ENCODE measurements around the gene MMP15. TPM values are rescaled to one million over a fixed set of nuclear protein-coding genes. Genes with fewer than 3 reads are reported as not detected.
A peak's percentile ranks its signal among the peaks of the same experiment; 100 is the strongest.

Gene MMP15
- total RNA-seq, 1 experiment from 2014 or later, result 27.0 TPM

DNA sequence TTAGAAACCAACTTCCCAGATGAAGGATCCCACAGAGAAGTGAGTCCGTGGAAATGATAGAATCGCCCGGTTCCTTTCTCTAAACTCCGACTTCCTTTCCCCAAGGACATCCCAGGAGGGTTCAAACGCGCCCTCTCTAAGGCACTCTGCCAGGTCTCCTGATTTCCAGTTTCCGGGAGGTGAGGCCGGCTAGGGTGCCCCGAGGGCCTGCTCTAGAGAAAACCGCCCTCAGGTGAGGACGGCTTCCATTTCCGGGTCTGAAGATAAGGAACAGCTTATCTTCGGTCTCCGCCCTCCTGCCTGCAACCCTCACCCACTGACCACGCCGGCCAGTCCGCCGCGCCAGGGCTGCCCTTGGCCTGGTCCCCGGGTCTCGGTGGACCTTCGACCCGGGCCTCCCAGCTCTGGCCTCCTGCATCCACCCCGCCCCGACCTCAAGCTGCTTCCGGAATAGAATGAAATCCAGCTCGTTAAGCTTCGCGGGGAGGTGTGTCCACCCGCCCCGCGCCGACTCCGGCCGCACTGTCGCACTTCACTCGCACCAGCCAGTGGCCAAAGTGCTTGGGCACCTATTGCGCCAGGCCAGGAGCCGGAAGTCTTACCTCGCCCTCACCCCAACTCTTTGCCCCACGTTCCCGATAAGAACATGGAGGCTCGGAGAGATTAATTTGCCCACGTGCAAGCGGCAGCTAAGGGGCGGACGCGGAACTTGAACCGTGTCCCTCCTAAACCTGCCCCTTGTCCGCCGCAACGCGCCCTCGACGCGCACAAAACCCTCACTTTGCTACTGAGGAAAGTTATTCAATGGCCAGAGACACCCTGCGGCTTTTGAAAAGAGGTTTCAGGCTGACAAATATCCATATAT lies 836 bp upstream of the MMP15 start:
- ChIA-PET POLR2A (interaction anchor here (0.5 to 2.2 kb wide), 28 partner anchors 10 to 700 kb away, joined by 3 to 59 read pairs (median 6); partner anchors contain the start of genes CFAP20, KATNB1 and USB1), CTCF (interaction anchor here (0.6 to 2.5 kb wide), 14 partner anchors 14 to 289 kb away, joined by 3 to 44 read pairs (median 4); partner anchors contain the start of genes CFAP20, USB1 and ZNF319)
- peak overlapping the region; percentile 81 for H3K4me3 Mint-ChIP-seq (ENCODE audit: unreplicated experiment)
- Histone ChIP-seq H3K27me3 (replicated peaks; ENCODE audit: control insufficient read depth, insufficient read depth, low read length) (no peaks in the 10 kb centered on the region), H3K4me1 (peaks cover 16% of the 10 kb centered on the region), H3K36me3 (ENCODE audit: control insufficient read depth, insufficient read depth, low read length) (no peaks in the 10 kb centered on the region), H3K9me3 (no peaks in the 10 kb centered on the region), H3K4me3 (ENCODE audit: low read depth, low read length) (peak overlapping the region; percentile 74)
- H3K9me3 Mint-ChIP-seq (ENCODE audit: unreplicated experiment), result no peaks in the 10 kb centered on the region
- H3K27ac Mint-ChIP-seq (ENCODE audit: unreplicated experiment), result peak overlapping the region; percentile 95
- intact Hi-C loops (cut with micrococcal nuclease; ENCODE audit: unreplicated experiment), result loop anchor here (1.0 to 10.0 kb wide), 6 partner anchors 23 to 730 kb away; partner anchors contain the start of genes CFAP20 and USB1
- H3K36me3 Mint-ChIP-seq (ENCODE audit: insufficient read depth, unreplicated experiment), result peaks cover 12% of the 10 kb centered on the region
- H3K27me3 Mint-ChIP-seq (ENCODE audit: insufficient read depth, unreplicated experiment), result no peaks in the 10 kb centered on the region
- DNase-seq, result peak; percentile 97 to 98
- peaks cover 13% of the 10 kb centered on the region for H3K4me1 Mint-ChIP-seq (ENCODE audit: low read depth, unreplicated experiment)
- TSS peak; percentile 21 for BruUV-seq (replicated peaks)
- TF ChIP-seq, protein P1, sequence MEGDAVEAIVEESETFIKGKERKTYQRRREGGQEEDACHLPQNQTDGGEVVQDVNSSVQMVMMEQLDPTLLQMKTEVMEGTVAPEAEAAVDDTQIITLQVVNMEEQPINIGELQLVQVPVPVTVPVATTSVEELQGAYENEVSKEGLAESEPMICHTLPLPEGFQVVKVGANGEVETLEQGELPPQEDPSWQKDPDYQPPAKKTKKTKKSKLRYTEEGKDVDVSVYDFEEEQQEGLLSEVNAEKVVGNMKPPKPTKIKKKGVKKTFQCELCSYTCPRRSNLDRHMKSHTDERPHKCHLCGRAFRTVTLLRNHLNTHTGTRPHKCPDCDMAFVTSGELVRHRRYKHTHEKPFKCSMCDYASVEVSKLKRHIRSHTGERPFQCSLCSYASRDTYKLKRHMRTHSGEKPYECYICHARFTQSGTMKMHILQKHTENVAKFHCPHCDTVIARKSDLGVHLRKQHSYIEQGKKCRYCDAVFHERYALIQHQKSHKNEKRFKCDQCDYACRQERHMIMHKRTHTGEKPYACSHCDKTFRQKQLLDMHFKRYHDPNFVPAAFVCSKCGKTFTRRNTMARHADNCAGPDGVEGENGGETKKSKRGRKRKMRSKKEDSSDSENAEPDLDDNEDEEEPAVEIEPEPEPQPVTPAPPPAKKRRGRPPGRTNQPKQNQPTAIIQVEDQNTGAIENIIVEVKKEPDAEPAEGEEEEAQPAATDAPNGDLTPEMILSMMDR (IDR thresholded peaks at IDR 0.05; ENCODE audit: insufficient read depth in 1 of 2, low read depth in 1 of 2, low read length in 1 of 2, severe bottlenecking in 1 of 2, unreplicated experiment in 1 of 2), result no peak

DNA sequence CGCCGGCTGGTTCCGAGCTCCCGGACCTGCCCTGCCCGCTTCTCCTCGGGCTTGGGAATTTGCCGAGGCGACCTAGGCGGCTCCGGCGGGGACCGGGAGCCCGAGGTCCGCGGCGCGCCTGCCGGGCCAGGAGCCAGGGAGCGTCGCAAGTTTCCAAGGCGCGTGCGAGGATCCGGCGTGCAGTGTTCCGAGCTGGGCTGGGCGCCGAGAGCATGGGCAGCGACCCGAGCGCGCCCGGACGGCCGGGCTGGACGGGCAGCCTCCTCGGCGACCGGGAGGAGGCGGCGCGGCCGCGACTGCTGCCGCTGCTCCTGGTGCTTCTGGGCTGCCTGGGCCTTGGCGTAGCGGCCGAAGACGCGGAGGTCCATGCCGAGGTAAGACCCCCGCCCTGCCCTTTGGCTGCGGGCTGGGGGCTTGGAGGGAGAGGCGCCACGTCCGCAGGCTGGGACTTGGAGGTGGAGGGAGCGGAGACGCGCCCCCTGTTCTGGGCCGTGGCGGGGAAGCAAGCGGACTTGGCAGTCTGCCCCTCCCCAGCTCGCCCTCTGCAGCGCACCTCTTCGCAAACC lies 668 bp downstream of the MMP15 start:
- H3K36me3 ChIP-seq (ENCODE audit: control insufficient read depth, insufficient read depth, low read length), result no peaks in the 10 kb centered on the region
- TF ChIP-seq, protein P1 (IDR thresholded peaks at IDR 0.05; ENCODE audit: insufficient read depth in 1 of 2, low read depth in 1 of 2, low read length in 1 of 2, severe bottlenecking in 1 of 2, unreplicated experiment in 1 of 2), result no peak
- no TSS peak for BruUV-seq (replicated peaks)
- peaks cover 14% of the 10 kb centered on the region for H3K4me1 Mint-ChIP-seq (ENCODE audit: low read depth, unreplicated experiment)
- H3K4me3 ChIP-seq (ENCODE audit: low read depth, low read length), result peak overlapping the region; percentile 74
- H3K9me3 Mint-ChIP-seq (ENCODE audit: unreplicated experiment), result no peaks in the 10 kb centered on the region
- no peaks in the 10 kb centered on the region for H3K27me3 Mint-ChIP-seq (ENCODE audit: insufficient read depth, unreplicated experiment)
- H3K27me3 ChIP-seq (replicated peaks; ENCODE audit: control insufficient read depth, insufficient read depth, low read length), result no peaks in the 10 kb centered on the region
- H3K27ac Mint-ChIP-seq (ENCODE audit: unreplicated experiment), result no peak overlapping the region
- H3K36me3 Mint-ChIP-seq (ENCODE audit: insufficient read depth, unreplicated experiment), result peaks cover 12% of the 10 kb centered on the region
- intact Hi-C loops (cut with micrococcal nuclease; ENCODE audit: unreplicated experiment), result loop anchor here (1.0 to 10.0 kb wide), 2 partner anchors 37 to 729 kb away; no protein-coding TSS in a partner anchor
- peak overlapping the region; percentile 81 for H3K4me3 Mint-ChIP-seq (ENCODE audit: unreplicated experiment)
- H3K9me3 ChIP-seq, result no peaks in the 10 kb centered on the region
- H3K4me1 ChIP-seq, result peaks cover 16% of the 10 kb centered on the region
- POLR2A ChIA-PET, result interaction anchor here (1.1 to 1.4 kb wide), 3 partner anchors 26 to 103 kb away, joined by 4 to 7 read pairs (median 6); partner anchors contain the start of genes CFAP20 and ZNF319
- DNase-seq, result peak in 1 of 2 experiments; percentile 71
- CTCF ChIA-PET, result interaction anchor here (0.6 to 2.0 kb wide), 5 partner anchors 24 to 103 kb away, joined by 3 to 14 read pairs (median 4); partner anchors contain the start of gene CFAP20

DNA sequence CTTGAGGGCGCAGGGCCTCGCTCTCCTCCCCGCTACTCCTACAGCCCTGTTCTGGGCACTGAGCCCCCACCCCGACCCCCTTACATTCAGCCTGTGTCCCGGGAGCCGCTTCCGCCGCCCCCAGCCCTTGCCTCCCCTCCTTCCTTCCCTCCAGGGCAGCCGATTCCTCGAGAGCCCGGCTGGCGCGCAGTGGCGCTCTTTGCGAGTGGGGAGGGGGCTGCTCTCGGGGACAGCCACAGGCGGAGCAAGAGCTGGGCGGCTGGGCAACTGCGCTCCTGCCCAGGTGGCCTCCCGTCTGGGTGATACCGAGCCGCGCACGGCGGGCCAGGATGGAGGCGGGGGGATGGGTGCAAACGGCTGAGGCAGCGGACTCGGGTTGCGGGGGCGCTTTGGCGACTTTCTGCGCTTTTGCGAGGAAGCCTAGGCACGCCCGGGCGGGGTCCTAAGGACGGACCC lies 1.2 kb downstream of the MMP15 start:
- Mint-ChIP-seq H3K36me3 (ENCODE audit: insufficient read depth, unreplicated experiment) (peaks cover 12% of the 10 kb centered on the region), H3K27me3 (ENCODE audit: insufficient read depth, unreplicated experiment) (no peaks in the 10 kb centered on the region), H3K4me3 (ENCODE audit: unreplicated experiment) (peak overlapping the region; percentile 81), H3K27ac (ENCODE audit: unreplicated experiment) (no peak overlapping the region), H3K9me3 (ENCODE audit: unreplicated experiment) (no peaks in the 10 kb centered on the region), H3K4me1 (ENCODE audit: low read depth, unreplicated experiment) (peaks cover 14% of the 10 kb centered on the region)
- intact Hi-C loops (cut with micrococcal nuclease; ENCODE audit: unreplicated experiment), result loop anchor here (1.0 to 10.0 kb wide), 2 partner anchors 37 to 728 kb away; no protein-coding TSS in a partner anchor
- H3K27me3 ChIP-seq (replicated peaks; ENCODE audit: control insufficient read depth, insufficient read depth, low read length), result no peaks in the 10 kb centered on the region
- BruUV-seq (replicated peaks), result TSS peak; percentile 6
- H3K4me3 ChIP-seq (ENCODE audit: low read depth, low read length), result peak overlapping the region; percentile 74
- peaks cover 16% of the 10 kb centered on the region for H3K4me1 ChIP-seq
- H3K36me3 ChIP-seq (ENCODE audit: control insufficient read depth, insufficient read depth, low read length), result no peaks in the 10 kb centered on the region
- ChIA-PET POLR2A (interaction anchor here (1.1 to 1.4 kb wide), 3 partner anchors 26 to 102 kb away, joined by 4 to 7 read pairs (median 6); partner anchors contain the start of genes CFAP20 and ZNF319), CTCF (interaction anchor here (0.7 to 2.0 kb wide), 5 partner anchors 37 to 121 kb away, joined by 3 to 14 read pairs (median 5); partner anchors contain the start of gene CFAP20)
- TF ChIP-seq, protein P1 (IDR thresholded peaks at IDR 0.05; ENCODE audit: insufficient read depth in 1 of 2, low read depth in 1 of 2, low read length in 1 of 2, severe bottlenecking in 1 of 2, unreplicated experiment in 1 of 2), result no peak
- no peaks in the 10 kb centered on the region for H3K9me3 ChIP-seq
- peak in 1 of 2 experiments; percentile 38 for DNase-seq

Data from Caco-2 (cell line).